Mucosa of stomach (tissue), 1 donor: Measurements from ENCODE around the gene AQP6.

Experiments
- H3K27me3 ChIP-seq: one replicate; pipeline ENCODE4 v1.7.0; 2013; ENCODE audit warnings: mild to moderate bottlenecking, low read length; ENCODE audit not compliant: control insufficient read depth, insufficient read depth
- H3K36me3 ChIP-seq: one replicate; pipeline ENCODE4 v1.7.0; 2013; ENCODE audit warnings: low read length; ENCODE audit not compliant: control insufficient read depth, insufficient read depth
- H3K4me1 ChIP-seq: one replicate; pipeline ENCODE4 v1.7.0; 2013; ENCODE audit warnings: mild to moderate bottlenecking, low read length; ENCODE audit not compliant: control insufficient read depth, insufficient read depth
- H3K4me3 ChIP-seq: one replicate; pipeline ENCODE4 v1.7.0; 2013; ENCODE audit warnings: low read length
- H3K9ac ChIP-seq: one replicate; pipeline ENCODE4 v1.7.0; 2013; ENCODE audit warnings: mild to moderate bottlenecking, low read length, moderate library complexity
- H3K9me3 ChIP-seq: one replicate; pipeline ENCODE4 v1.7.0; 2013; ENCODE audit warnings: mild to moderate bottlenecking, low read length, moderate library complexity; ENCODE audit not compliant: control insufficient read depth
- donor health status: Pancreatic carcinoma.

The AQP6 gene

GRCh38 chr12:50024227-50024626 lies 51.5 kb downstream of the AQP6 start:
- Histone ChIP-seq H3K36me3 (no peaks in the 10 kb centered on the region), H3K4me3 (no peak overlapping the region), H3K9me3 (no peaks in the 10 kb centered on the region), H3K4me1 (no peaks in the 10 kb centered on the region), H3K27me3 (no peaks in the 10 kb centered on the region), H3K9ac (peak overlapping the region; percentile 76)

- H3K4me3 ChIP-seq: peak overlapping the region; percentile 80
- no peaks in the 10 kb centered on the region for H3K36me3 ChIP-seq
- H3K9me3 ChIP-seq: no peaks in the 10 kb centered on the region
- H3K27me3 ChIP-seq: no peaks in the 10 kb centered on the region
- H3K4me1 ChIP-seq: no peaks in the 10 kb centered on the region
- H3K9ac ChIP-seq: peak overlapping the region; percentile 76
Observed at GRCh38 chr12:50024805-50025186, 52.0 kb downstream of the AQP6 start.

GRCh38 chr12:50025187-50026059 lies 52.7 kb downstream of the AQP6 start, which contains the start of gene RACGAP1:
Gene RACGAP1 (minus strand): TSS chr12:50025494. CDS start chr12:50016715, 8,779 bp downstream.
- H3K9me3 ChIP-seq: no peaks in the 10 kb centered on the region
- no peaks in the 10 kb centered on the region for H3K27me3 ChIP-seq
- H3K4me1 ChIP-seq: no peaks in the 10 kb centered on the region
- H3K9ac ChIP-seq: peak within 1 kb of the TSS; percentile 76
- H3K36me3 ChIP-seq: no peaks in the 10 kb centered on the region
- peak within 1 kb of the TSS; percentile 80 for H3K4me3 ChIP-seq

GRCh38 chr12:50026691-50027090 lies 53.9 kb downstream of the AQP6 start:
- no peaks in the 10 kb centered on the region for H3K4me1 ChIP-seq
- H3K4me3 ChIP-seq: no peak overlapping the region

More at GRCh38 chr12:50026691-50027090, 53.9 kb downstream of the AQP6 start:
- Histone ChIP-seq H3K9ac (no peak overlapping the region), H3K36me3 (no peaks in the 10 kb centered on the region), H3K27me3 (no peaks in the 10 kb centered on the region), H3K9me3 (no peaks in the 10 kb centered on the region)
